Type B pancreatic cell (in vitro differentiated cells): ENCODE results near the gene TRAPPC6A. TPM values are rescaled to one million over a fixed set of nuclear protein-coding genes. Genes with fewer than 3 reads are reported as not detected.

ENCODE experiments used
- DNase-seq: peaks from one replicate; pipeline ENCODE4 v3.0.0; 2021; ENCODE audit warnings: mixed read lengths; ENCODE audit not compliant: unreplicated experiment; ENCODE audit errors: extremely low spot score
- H3K27ac Mint-ChIP-seq: 2 replicates; pipeline ENCODE4 v1.8.0; 2021; ENCODE audit warnings: mild to moderate bottlenecking, mixed read lengths
- H3K27me3 Mint-ChIP-seq: 2 replicates; pipeline ENCODE4 v1.8.0; 2021; ENCODE audit warnings: mixed read lengths
- H3K36me3 Mint-ChIP-seq: 2 replicates; pipeline ENCODE4 v1.8.0; 2021; ENCODE audit warnings: mixed read lengths
- H3K4me1 Mint-ChIP-seq: one replicate; pipeline ENCODE4 v1.8.0; 2021; ENCODE audit warnings: mixed read lengths; ENCODE audit not compliant: unreplicated experiment
- H3K4me3 Mint-ChIP-seq: 2 replicates; pipeline ENCODE4 v1.8.0; 2021; ENCODE audit warnings: mild to moderate bottlenecking, mixed read lengths
- H3K9me3 Mint-ChIP-seq: 2 replicates; pipeline ENCODE4 v1.8.0; 2021; ENCODE audit warnings: mixed read lengths
- total RNA-seq: library from RNA; stranded (reverse); gene quantifications from 2 replicates; pipeline ENCODE4 v1.2.1, GENCODE V29; 2021; ENCODE audit warnings: low replicate concordance
- TF ChIP-seq, protein P1 (sequence below): fragments of 200-600 bp; sonication (generic); conservative IDR thresholded peaks from 2 replicates; pipeline ENCODE4 v1.5.0; 2021; ENCODE audit warnings: antibody characterized with exemption, mild to moderate bottlenecking

TRAPPC6A gene
- total RNA-seq, 1 donor from 2014 or later = 36.7 TPM

- DNase-seq = no peak
- H3K27ac Mint-ChIP-seq = no peak overlapping the region
- H3K4me1 Mint-ChIP-seq = peaks cover 33% of the 10 kb centered on the region
- no peak overlapping the region for H3K4me3 Mint-ChIP-seq
- H3K36me3 Mint-ChIP-seq = no peaks in the 10 kb centered on the region
- TF ChIP-seq, protein P1, sequence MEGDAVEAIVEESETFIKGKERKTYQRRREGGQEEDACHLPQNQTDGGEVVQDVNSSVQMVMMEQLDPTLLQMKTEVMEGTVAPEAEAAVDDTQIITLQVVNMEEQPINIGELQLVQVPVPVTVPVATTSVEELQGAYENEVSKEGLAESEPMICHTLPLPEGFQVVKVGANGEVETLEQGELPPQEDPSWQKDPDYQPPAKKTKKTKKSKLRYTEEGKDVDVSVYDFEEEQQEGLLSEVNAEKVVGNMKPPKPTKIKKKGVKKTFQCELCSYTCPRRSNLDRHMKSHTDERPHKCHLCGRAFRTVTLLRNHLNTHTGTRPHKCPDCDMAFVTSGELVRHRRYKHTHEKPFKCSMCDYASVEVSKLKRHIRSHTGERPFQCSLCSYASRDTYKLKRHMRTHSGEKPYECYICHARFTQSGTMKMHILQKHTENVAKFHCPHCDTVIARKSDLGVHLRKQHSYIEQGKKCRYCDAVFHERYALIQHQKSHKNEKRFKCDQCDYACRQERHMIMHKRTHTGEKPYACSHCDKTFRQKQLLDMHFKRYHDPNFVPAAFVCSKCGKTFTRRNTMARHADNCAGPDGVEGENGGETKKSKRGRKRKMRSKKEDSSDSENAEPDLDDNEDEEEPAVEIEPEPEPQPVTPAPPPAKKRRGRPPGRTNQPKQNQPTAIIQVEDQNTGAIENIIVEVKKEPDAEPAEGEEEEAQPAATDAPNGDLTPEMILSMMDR = no peak
- no peaks in the 10 kb centered on the region for H3K27me3 Mint-ChIP-seq
- H3K9me3 Mint-ChIP-seq = no peaks in the 10 kb centered on the region
Measured at GRCh38 chr19:45133661-45134060, 44.4 kb downstream of the TRAPPC6A start.

DNA sequence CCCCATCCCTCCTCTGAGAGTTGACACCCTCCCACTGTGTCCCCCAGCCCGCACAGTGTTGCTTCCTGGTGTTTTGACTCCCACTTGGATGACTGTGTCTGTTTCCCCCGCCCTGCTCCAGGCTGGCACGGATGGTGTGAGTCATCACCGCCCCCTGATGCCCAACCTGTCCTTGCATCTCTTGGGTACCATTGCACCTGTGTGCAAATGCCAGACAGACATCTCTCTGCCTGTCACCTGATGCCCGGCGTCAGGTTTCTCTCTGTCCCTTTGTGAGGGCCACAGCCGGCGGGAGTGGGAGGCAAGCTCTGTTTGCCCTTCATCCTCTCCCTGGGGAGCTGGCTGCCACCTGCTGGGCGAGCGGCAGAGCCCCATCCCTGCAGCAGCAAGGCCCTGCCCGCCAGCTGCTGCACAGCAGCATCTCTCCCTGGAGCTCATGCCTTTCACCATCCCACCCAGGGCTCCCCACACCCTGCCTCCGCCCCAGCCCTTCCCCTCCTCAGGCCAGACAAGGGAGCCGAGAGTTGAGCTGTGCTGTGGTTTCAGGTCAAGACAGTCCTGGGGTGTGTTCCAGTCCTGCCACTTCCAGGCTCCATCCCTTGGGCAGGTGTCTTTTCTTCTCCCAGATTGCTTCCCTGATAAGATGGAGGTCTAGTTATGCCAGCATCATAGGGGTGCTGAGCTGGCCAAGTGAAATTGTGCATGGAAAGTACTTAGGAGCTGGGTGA, 47.0 kb downstream of the TRAPPC6A start:
- TF ChIP-seq, protein P1 = peak; percentile 39
- peaks cover 15% of the 10 kb centered on the region for H3K4me1 Mint-ChIP-seq
- H3K4me3 Mint-ChIP-seq = no peak overlapping the region
- H3K27me3 Mint-ChIP-seq = no peaks in the 10 kb centered on the region
- H3K9me3 Mint-ChIP-seq = no peaks in the 10 kb centered on the region
- H3K27ac Mint-ChIP-seq = no peak overlapping the region
- no peaks in the 10 kb centered on the region for H3K36me3 Mint-ChIP-seq
- no peak for DNase-seq

- Mint-ChIP-seq H3K9me3 (no peaks in the 10 kb centered on the region), H3K27me3 (no peaks in the 10 kb centered on the region), H3K27ac (no peak overlapping the region), H3K36me3 (no peaks in the 10 kb centered on the region), H3K4me3 (no peak overlapping the region), H3K4me1 (peaks cover 14% of the 10 kb centered on the region)
- TF ChIP-seq, protein P1 = no peak
- DNase-seq = no peak
Measured at GRCh38 chr19:45130236-45130635, 47.8 kb downstream of the TRAPPC6A start.

- no peaks in the 10 kb centered on the region for H3K36me3 Mint-ChIP-seq
- TF ChIP-seq, protein P1 = no peak
- DNase-seq = no peak
- no peaks in the 10 kb centered on the region for H3K27me3 Mint-ChIP-seq
- no peaks in the 10 kb centered on the region for H3K9me3 Mint-ChIP-seq
- H3K4me1 Mint-ChIP-seq = peaks cover 19% of the 10 kb centered on the region
- no peak overlapping the region for H3K4me3 Mint-ChIP-seq
- H3K27ac Mint-ChIP-seq = no peak overlapping the region
Measured at GRCh38 chr19:45128806-45129205, 49.2 kb downstream of the TRAPPC6A start.

- Mint-ChIP-seq H3K36me3 (no peaks in the 10 kb centered on the region), H3K27ac (no peak overlapping the region), H3K4me3 (no peak overlapping the region), H3K9me3 (no peaks in the 10 kb centered on the region), H3K27me3 (no peaks in the 10 kb centered on the region), H3K4me1 (peaks cover 25% of the 10 kb centered on the region)
- DNase-seq = no peak
- TF ChIP-seq, protein P1 = no peak
Measured at GRCh38 chr19:45128146-45128545, 49.9 kb downstream of the TRAPPC6A start.
